Activated CD8-positive, alpha-beta T cell treated with anti-CD3 and anti-CD28 coated beads for 36 hours (primary cell): ENCODE measurements around the gene CAMK1D. TPM values are rescaled to one million over a fixed set of nuclear protein-coding genes. Genes with fewer than 3 reads are reported as not detected.

Experiments
- ATAC-seq: fragments of 200-7000 bp; cut with Tn5 transposase; one replicate; pipeline ENCODE4 v1.10.0; 2021; ENCODE audit warnings: mild to moderate bottlenecking, moderate library complexity
- CTCF ChIA-PET: fragments of 350-600 bp; sonication (Branson Sonifier 250); formaldehyde crosslinking; loops from one replicate; lab custom pipeline; 2021; ENCODE audit warnings: antibody characterized with exemption; lab: Charles Lee
- POLR2A ChIA-PET: fragments of 350-600 bp; sonication (Branson Sonifier 250); formaldehyde crosslinking; loops from one replicate; lab custom pipeline; 2021; ENCODE audit warnings: antibody characterized with exemption; lab: Charles Lee
- DNase-seq: peaks from one replicate; pipeline ENCODE4 v3.0.0-alpha.2; 2020
- H3K27ac Mint-ChIP-seq: one replicate; pipeline ENCODE4 v1.8.0; 2021; ENCODE audit warnings: mild to moderate bottlenecking, mixed read lengths
- H3K27me3 Mint-ChIP-seq: one replicate; pipeline ENCODE4 v1.8.0; 2021; ENCODE audit warnings: mixed read lengths
- H3K36me3 Mint-ChIP-seq: one replicate; pipeline ENCODE4 v1.8.0; 2021; ENCODE audit warnings: low read depth, mixed read lengths
- H3K4me1 Mint-ChIP-seq: one replicate; pipeline ENCODE4 v1.8.0; 2021; ENCODE audit warnings: low read depth, mixed read lengths
- H3K4me3 Mint-ChIP-seq: one replicate; pipeline ENCODE4 v1.8.0; 2021; ENCODE audit warnings: mild to moderate bottlenecking, moderate library complexity, mixed read lengths
- H3K9me3 Mint-ChIP-seq: one replicate; pipeline ENCODE4 v1.8.0; 2021; ENCODE audit warnings: mixed read lengths
- intact Hi-C: fragments of 100-400 bp; cut with micrococcal nuclease; formaldehyde crosslinking; loops from one replicate; pipeline ENCODE4 v1.10.0; 2022
- total RNA-seq, 2 experiments: library from RNA; stranded (reverse); gene quantifications; one replicate each; pipeline ENCODE4 v1.2.3, GENCODE V29; 2021
- TF ChIP-seq, protein P1 (sequence below): fragments of 200-600 bp; IDR thresholded peaks from one replicate; pipeline ENCODE4 v1.8.0; 2022; ENCODE audit warnings: antibody characterized with exemption, mild to moderate bottlenecking

Gene CAMK1D
- total RNA-seq, 2 experiments from 2014 or later: 13.8 TPM

DNA sequence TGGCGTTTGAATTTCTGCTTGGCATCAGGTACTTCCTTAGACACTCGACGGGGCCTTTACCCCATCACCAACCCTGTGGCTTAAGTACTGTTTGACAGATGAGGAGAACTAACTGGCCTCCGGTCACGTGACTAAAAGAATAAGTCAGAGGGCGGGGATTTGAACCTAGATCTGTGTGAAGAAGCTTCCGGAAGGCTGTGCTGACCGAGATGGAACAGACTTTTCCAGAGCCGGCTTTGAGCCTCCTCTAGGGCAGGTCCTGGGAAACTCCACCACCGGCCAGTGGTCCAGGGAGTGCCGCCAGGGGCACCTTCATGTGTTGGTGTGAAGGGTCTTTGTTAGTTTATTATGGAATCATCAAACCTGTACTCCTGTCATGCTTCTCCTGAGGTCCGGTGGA is 26.9 kb downstream of the CAMK1D start:
- intact Hi-C loops: no loop called here
- no peak overlapping the region for H3K4me3 Mint-ChIP-seq
- H3K27ac Mint-ChIP-seq: no peak overlapping the region
- peaks cover 5% of the 10 kb centered on the region for H3K4me1 Mint-ChIP-seq
- no peaks in the 10 kb centered on the region for H3K9me3 Mint-ChIP-seq
- ChIA-PET CTCF (no interaction called here), POLR2A (no interaction called here)
- no peak for ATAC-seq
- peaks cover 2% of the 10 kb centered on the region for H3K36me3 Mint-ChIP-seq
- no peaks in the 10 kb centered on the region for H3K27me3 Mint-ChIP-seq
- TF ChIP-seq, protein P1, sequence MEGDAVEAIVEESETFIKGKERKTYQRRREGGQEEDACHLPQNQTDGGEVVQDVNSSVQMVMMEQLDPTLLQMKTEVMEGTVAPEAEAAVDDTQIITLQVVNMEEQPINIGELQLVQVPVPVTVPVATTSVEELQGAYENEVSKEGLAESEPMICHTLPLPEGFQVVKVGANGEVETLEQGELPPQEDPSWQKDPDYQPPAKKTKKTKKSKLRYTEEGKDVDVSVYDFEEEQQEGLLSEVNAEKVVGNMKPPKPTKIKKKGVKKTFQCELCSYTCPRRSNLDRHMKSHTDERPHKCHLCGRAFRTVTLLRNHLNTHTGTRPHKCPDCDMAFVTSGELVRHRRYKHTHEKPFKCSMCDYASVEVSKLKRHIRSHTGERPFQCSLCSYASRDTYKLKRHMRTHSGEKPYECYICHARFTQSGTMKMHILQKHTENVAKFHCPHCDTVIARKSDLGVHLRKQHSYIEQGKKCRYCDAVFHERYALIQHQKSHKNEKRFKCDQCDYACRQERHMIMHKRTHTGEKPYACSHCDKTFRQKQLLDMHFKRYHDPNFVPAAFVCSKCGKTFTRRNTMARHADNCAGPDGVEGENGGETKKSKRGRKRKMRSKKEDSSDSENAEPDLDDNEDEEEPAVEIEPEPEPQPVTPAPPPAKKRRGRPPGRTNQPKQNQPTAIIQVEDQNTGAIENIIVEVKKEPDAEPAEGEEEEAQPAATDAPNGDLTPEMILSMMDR: no peak
- DNase-seq: no peak

DNA sequence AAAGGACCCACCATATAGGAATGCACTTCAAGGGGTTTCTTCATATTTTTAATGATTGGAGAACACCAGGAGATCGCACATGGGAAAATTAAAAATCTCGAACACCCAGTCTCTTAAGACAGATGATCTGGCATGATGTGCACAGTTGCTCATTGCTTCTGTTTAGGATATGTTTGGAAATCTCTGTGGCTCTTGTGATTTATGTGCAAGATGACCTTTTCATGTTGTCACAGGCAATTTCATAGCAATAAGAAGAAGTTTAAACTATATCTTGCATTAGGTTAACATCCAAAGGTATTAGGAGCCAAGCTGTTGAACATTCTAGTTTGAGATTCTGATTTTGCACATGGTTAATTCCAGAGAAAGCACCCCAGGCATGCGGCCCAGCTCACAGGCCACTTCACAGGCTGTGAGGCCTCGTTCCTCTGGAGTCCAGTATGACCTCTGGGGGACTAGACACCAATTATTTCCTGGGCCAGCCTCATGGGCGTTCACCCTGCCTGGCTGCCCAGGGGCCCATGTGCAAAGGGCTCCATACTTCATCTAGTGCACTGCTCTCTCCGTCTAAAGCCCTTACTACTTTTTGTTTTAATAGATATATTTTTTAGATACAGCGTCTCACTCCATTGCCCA is 28.4 kb downstream of the CAMK1D start:
- ChIA-PET POLR2A (interaction anchor here (0.6 to 1.2 kb wide), 3 partner anchors 17 to 31 kb away, joined by 3 to 4 read pairs (median 3); no protein-coding TSS in a partner anchor), CTCF (interaction anchor here (1.0 to 1.2 kb wide), 2 partner anchors 11 to 13 kb away, joined by 3 to 4 read pairs; no protein-coding TSS in a partner anchor)
- Mint-ChIP-seq H3K27ac (no peak overlapping the region), H3K27me3 (no peaks in the 10 kb centered on the region), H3K4me3 (no peak overlapping the region), H3K4me1 (peaks cover 16% of the 10 kb centered on the region), H3K9me3 (no peaks in the 10 kb centered on the region), H3K36me3 (peaks cover 2% of the 10 kb centered on the region)
- intact Hi-C loops: no loop called here
- TF ChIP-seq, protein P1: no peak
- DNase-seq (no peak), ATAC-seq (no peak)

DNA sequence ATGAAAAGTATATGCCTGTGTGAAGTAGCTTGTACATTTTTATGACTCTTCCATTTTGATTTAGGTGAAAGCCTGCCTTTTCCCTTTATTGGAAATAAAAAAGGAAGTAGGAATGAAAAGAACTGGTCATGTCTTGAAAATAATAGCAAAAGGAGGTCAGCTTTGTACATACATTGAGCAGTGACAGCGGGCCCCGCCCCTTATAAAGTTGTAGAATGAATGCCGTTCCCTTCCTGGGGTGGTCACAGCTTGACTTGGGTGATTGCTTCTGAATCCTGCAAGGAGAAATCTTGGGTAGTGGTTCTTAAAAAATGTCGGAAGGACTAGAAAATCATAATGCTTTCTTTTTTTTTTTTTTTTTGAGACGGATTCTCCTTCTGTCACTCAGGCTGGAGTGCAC is 31.7 kb downstream of the CAMK1D start:
- ATAC-seq (no peak), DNase-seq (no peak)
- Mint-ChIP-seq H3K36me3 (peaks cover 12% of the 10 kb centered on the region), H3K4me3 (no peak overlapping the region), H3K4me1 (peaks cover 20% of the 10 kb centered on the region), H3K9me3 (peaks cover 7% of the 10 kb centered on the region), H3K27ac (no peak overlapping the region), H3K27me3 (no peaks in the 10 kb centered on the region)
- TF ChIP-seq, protein P1: no peak
- ChIA-PET POLR2A (no interaction called here), CTCF (interaction anchor here (0.6 kb wide), 1 partner anchor 38 kb away, joined by 3 read pairs; no protein-coding TSS in a partner anchor)
- intact Hi-C loops: no loop called here

DNA sequence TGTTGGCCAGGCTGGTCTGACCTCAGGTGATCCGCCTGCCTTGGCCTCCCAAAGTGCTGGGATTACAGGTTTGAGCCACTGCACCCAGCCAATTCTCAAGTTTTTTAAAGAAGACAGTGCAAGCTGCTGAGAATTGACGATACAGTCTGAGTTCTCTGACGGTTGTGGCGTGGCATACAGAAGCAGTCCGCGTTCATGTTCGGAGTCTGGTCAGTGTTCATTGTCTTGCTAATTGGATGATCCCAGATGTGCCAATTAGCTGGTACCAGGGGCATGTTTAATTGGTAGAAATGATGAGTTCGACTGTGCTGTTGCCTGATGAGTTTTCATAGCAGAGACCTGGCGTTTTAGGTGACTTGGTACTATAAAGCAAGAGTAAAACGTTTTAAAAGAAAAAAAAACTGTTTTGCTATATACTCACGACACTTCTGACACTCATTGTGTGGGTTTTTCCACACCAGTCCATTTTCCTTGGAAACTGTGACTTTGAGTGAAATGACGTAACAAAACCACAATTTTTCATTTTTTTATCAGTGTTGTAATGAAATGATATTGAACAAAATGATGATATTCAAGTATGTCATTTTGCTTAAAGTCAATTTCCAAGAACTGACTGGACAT is 32.3 kb downstream of the CAMK1D start:
- CTCF ChIA-PET: interaction anchor here (0.6 kb wide), 1 partner anchor 38 kb away, joined by 3 read pairs; no protein-coding TSS in a partner anchor
- peak; percentile 51 for ATAC-seq
- Mint-ChIP-seq H3K9me3 (peaks cover 7% of the 10 kb centered on the region), H3K27ac (peak overlapping the region; percentile 67), H3K4me3 (no peak overlapping the region), H3K4me1 (peaks cover 20% of the 10 kb centered on the region), H3K36me3 (peaks cover 12% of the 10 kb centered on the region), H3K27me3 (no peaks in the 10 kb centered on the region)
- no peak for DNase-seq
- intact Hi-C loops: no loop called here
- POLR2A ChIA-PET: interaction anchor here (0.6 to 1.9 kb wide), 2 partner anchors 33 to 35 kb away, joined by 4 to 10 read pairs; partner anchors contain the start of gene CAMK1D
- TF ChIP-seq, protein P1: no peak

DNA sequence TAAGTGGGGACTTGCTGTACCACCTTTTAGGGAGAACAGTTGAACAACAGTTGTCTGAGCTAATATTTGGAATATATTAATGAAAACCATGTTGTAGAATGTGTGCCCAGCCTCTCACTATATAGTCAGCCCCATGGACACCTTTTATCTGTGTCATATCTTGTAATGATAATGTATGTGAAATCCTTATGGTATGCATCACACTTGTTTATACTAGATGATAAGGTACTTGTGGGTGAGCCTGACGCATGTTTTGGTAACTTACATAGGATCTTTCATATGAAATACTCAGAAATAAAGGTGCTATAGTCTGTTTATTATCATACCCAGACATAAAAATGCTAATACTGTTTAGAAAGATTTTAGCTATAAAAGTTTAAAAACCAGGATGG is 32.8 kb downstream of the CAMK1D start:
- Mint-ChIP-seq H3K27ac (peak overlapping the region; percentile 67), H3K9me3 (peaks cover 7% of the 10 kb centered on the region), H3K36me3 (peaks cover 12% of the 10 kb centered on the region), H3K27me3 (no peaks in the 10 kb centered on the region), H3K4me3 (no peak overlapping the region), H3K4me1 (peaks cover 20% of the 10 kb centered on the region)
- ChIA-PET CTCF (interaction anchor here (1.7 kb wide), 1 partner anchor 274 kb away, joined by 4 read pairs; no protein-coding TSS in a partner anchor), POLR2A (interaction anchor here (0.6 to 1.9 kb wide), 3 partner anchors 33 to 55 kb away, joined by 3 to 10 read pairs (median 4); partner anchors contain the start of gene CAMK1D)
- ATAC-seq: peak; percentile 77
- TF ChIP-seq, protein P1: no peak
- no peak for DNase-seq
- intact Hi-C loops: no loop called here
